Naive thymus-derived CD4-positive, alpha-beta T cell (primary cell): ENCODE results near the gene NKX6-1. TPM values are rescaled to one million over a fixed set of nuclear protein-coding genes. Genes with fewer than 3 reads are reported as not detected.

Source experiments
- ATAC-seq: fragments of 150-1000 bp; cut with Tn5 transposase; 2 replicates; pipeline ENCODE4 v1.10.0; 2021; ENCODE audit warnings: mild to moderate bottlenecking, moderate library complexity
- CTCF ChIA-PET: fragments of 350-600 bp; sonication (Branson Sonifier 250); formaldehyde crosslinking; loops from one replicate; lab custom pipeline; 2021; ENCODE audit warnings: antibody characterized with exemption; lab: Charles Lee
- POLR2A ChIA-PET: fragments of 350-600 bp; sonication (Branson Sonifier 250); formaldehyde crosslinking; loops from one replicate; lab custom pipeline; 2021; ENCODE audit warnings: antibody characterized with exemption, inconsistent platforms; lab: Charles Lee
- DNase-seq, 9 donors: peaks; one replicate each; pipeline versions ENCODE4 v3.0.0 to v3.0.0-alpha.2; 2020 to 2022; ENCODE audit warnings: mixed read lengths in 1 of 9
- H3K27ac ChIP-seq: one replicate; pipeline ENCODE4 v1.7.0; 2013; ENCODE audit warnings: mild to moderate bottlenecking, low read depth, low read length, moderate library complexity
- H3K27me3 ChIP-seq, 2 donors: one replicate each; pipeline ENCODE4 v1.7.0; 2013; ENCODE audit warnings: low read length in 2 of 2, mild to moderate bottlenecking in 2 of 2, moderate library complexity in 2 of 2; ENCODE audit not compliant: control insufficient read depth in 2 of 2, insufficient read depth in 2 of 2
- H3K36me3 ChIP-seq, 3 experiments: 1 replicate in 2 of 3; 2 replicates in 1 of 3; pipeline ENCODE4 v1.7.0; 2013; ENCODE audit warnings: low read length in 3 of 3, mild to moderate bottlenecking in 3 of 3, moderate library complexity in 1 of 3; ENCODE audit not compliant: insufficient read depth in 3 of 3, control insufficient read depth in 2 of 3
- H3K4me1 ChIP-seq, 2 donors: one replicate each; pipeline ENCODE4 v1.7.0; 2013; ENCODE audit warnings: low read length in 2 of 2, mild to moderate bottlenecking in 2 of 2, moderate library complexity in 1 of 2; ENCODE audit not compliant: control insufficient read depth in 2 of 2, insufficient read depth in 2 of 2
- H3K4me3 ChIP-seq: 2 replicates; pipeline ENCODE4 v1.7.0; 2013; ENCODE audit warnings: mild to moderate bottlenecking, low read length
- H3K9me3 ChIP-seq, 3 experiments: 1 replicate in 2 of 3; 2 replicates in 1 of 3; pipeline ENCODE4 v1.7.0; 2013; ENCODE audit warnings: low read length in 3 of 3; ENCODE audit not compliant: control insufficient read depth in 2 of 3
- H3K27ac Mint-ChIP-seq, 9 donors: one replicate each; pipeline ENCODE4 v1.8.0; 2020 to 2022; ENCODE audit warnings: mixed read lengths in 9 of 9, mild to moderate bottlenecking in 8 of 9, moderate library complexity in 5 of 9, inconsistent platforms in 2 of 9
- H3K27me3 Mint-ChIP-seq, 5 donors: one replicate each; pipeline ENCODE4 v1.8.0; 2021 to 2022; ENCODE audit warnings: mixed read lengths in 5 of 5, mild to moderate bottlenecking in 1 of 5
- H3K36me3 Mint-ChIP-seq, 5 donors: one replicate each; pipeline ENCODE4 v1.8.0; 2020 to 2022; ENCODE audit warnings: mixed read lengths in 5 of 5, mild to moderate bottlenecking in 3 of 5, inconsistent platforms in 1 of 5
- H3K4me1 Mint-ChIP-seq, 7 donors: one replicate each; pipeline ENCODE4 v1.8.0; 2020 to 2022; ENCODE audit warnings: mixed read lengths in 7 of 7, mild to moderate bottlenecking in 3 of 7, inconsistent platforms in 1 of 7
- H3K4me3 Mint-ChIP-seq, 10 donors: one replicate each; pipeline ENCODE4 v1.8.0; 2020 to 2022; ENCODE audit warnings: mild to moderate bottlenecking in 10 of 10, mixed read lengths in 10 of 10, moderate library complexity in 6 of 10, inconsistent platforms in 2 of 10
- H3K9me3 Mint-ChIP-seq, 11 donors: one replicate each; pipeline ENCODE4 v1.8.0; 2020 to 2022; ENCODE audit warnings: mixed read lengths in 11 of 11, mild to moderate bottlenecking in 4 of 11, inconsistent platforms in 1 of 11, moderate library complexity in 1 of 11
- intact Hi-C, 2 donors: fragments of 100-400 bp; cut with micrococcal nuclease; formaldehyde crosslinking; loops; one replicate each; pipeline ENCODE4 v1.15.1; 2023
- polyA plus RNA-seq, 2 donors: library from polyadenylated mRNA; unstranded; fragments of 300-500 nt; fragmentation: Illumina TruSeq; gene quantifications; one replicate each; pipeline ENCODE4 v1.2.3, GENCODE V29; 2021
- total RNA-seq, 6 experiments: library from RNA in 5 of 6; stranded (reverse) in 5 of 6; gene quantifications; 1 replicate in 5 of 6; 2 replicates in 1 of 6; pipeline ENCODE4 v1.2.3 and lab custom pipeline; 2021 to 2026

The NKX6-1 gene
- total and polyA plus RNA-seq, 7 experiments from 2014 or later, result not detected

DNA sequence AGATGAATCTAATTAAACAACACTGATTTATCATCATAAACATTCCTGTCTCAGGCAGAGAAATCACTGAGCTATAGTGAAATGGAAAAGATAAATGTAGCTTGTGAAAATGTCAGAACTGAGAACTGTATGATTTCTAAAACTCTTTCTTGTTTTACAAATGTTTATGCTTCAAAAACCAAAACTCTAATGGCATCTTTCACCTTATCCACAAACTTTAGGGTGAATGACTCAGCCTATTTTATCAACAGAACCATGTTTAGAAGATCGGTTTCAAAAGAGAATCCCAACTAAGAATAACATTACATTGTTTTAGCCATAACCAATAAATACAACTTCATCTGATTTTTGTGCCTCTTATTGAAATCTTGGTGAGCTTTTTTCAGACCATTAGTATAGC, 21.4 kb downstream of the NKX6-1 start:
- Histone ChIP-seq H3K27me3 (peaks cover 0 to 8% of the 10 kb centered on the region in 2 donors), H3K4me1 (no peaks in the 10 kb centered on the region), H3K36me3 (no peaks in the 10 kb centered on the region), H3K9me3 (peaks cover 0 to 3% (median 0%) of the 10 kb centered on the region in 3 experiments), H3K4me3 (no peak overlapping the region), H3K27ac (no peak overlapping the region)
- intact Hi-C loops, result no loop called here
- no peak overlapping the region for H3K4me3 Mint-ChIP-seq
- peaks cover 52 to 82% (median 72%) of the 10 kb centered on the region in 5 donors for H3K27me3 Mint-ChIP-seq
- CTCF ChIA-PET, result interaction anchor here (0.5 kb wide), 1 partner anchor 756 kb away, joined by 3 read pairs; no protein-coding TSS in a partner anchor
- H3K27ac Mint-ChIP-seq, result no peak overlapping the region
- H3K4me1 Mint-ChIP-seq, result peaks cover 7 to 15% (median 13%) of the 10 kb centered on the region in 7 donors
- no peak for ATAC-seq
- H3K9me3 Mint-ChIP-seq, result peaks cover 0 to 23% (median 6%) of the 10 kb centered on the region in 11 donors
- POLR2A ChIA-PET, result no interaction called here
- peaks cover 0 to 4% (median 0%) of the 10 kb centered on the region in 5 donors for H3K36me3 Mint-ChIP-seq
- no peak for DNase-seq

GRCh38 chr4:84474107-84474506, 25.0 kb downstream of the NKX6-1 start:
- H3K27me3 Mint-ChIP-seq, result peaks cover 16 to 49% (median 38%) of the 10 kb centered on the region in 5 donors
- no peaks in the 10 kb centered on the region for H3K36me3 Mint-ChIP-seq
- DNase-seq, result no peak
- Histone ChIP-seq H3K27ac (no peak overlapping the region), H3K27me3 (peaks cover 0 to 3% of the 10 kb centered on the region in 2 donors), H3K36me3 (no peaks in the 10 kb centered on the region), H3K4me3 (no peak overlapping the region), H3K4me1 (no peaks in the 10 kb centered on the region), H3K9me3 (no peaks in the 10 kb centered on the region)
- ATAC-seq, result no peak
- H3K4me1 Mint-ChIP-seq, result peaks cover 0 to 1% (median 0%) of the 10 kb centered on the region in 7 donors
- H3K4me3 Mint-ChIP-seq, result no peak overlapping the region
- H3K9me3 Mint-ChIP-seq, result peaks cover 0 to 6% (median 0%) of the 10 kb centered on the region in 11 donors
- POLR2A ChIA-PET, result no interaction called here
- CTCF ChIA-PET, result no interaction called here
- intact Hi-C loops, result no loop called here
- no peak overlapping the region for H3K27ac Mint-ChIP-seq

DNA sequence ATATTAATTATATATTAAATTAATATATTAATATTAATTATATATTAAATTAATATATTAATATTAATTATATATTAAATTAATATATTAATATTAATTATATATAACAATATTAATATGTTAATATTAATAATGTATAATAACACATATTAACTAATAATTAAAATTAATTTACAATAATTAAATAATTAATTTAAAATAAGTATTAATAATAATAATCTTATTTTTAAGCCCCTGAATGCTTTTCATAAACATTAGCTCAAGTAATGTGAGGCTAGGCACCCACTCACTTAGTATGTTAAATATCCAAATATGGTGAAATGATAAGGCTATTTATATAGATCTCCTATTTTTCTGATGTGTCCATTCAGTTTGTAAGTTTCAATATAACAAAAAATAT, 26.9 kb downstream of the NKX6-1 start:
- peaks cover 0 to 1% (median 0%) of the 10 kb centered on the region in 11 donors for H3K9me3 Mint-ChIP-seq
- H3K36me3 ChIP-seq, result no peaks in the 10 kb centered on the region
- H3K36me3 Mint-ChIP-seq, result no peaks in the 10 kb centered on the region
- H3K27ac Mint-ChIP-seq, result no peak overlapping the region
- H3K4me3 ChIP-seq, result no peak overlapping the region
- H3K9me3 ChIP-seq, result no peaks in the 10 kb centered on the region
- H3K27me3 Mint-ChIP-seq, result peaks cover 8 to 48% (median 32%) of the 10 kb centered on the region in 5 donors
- DNase-seq (no peak), ATAC-seq (no peak)
- no peaks in the 10 kb centered on the region for H3K4me1 ChIP-seq
- intact Hi-C loops, result no loop called here
- peaks cover 0 to 3% of the 10 kb centered on the region in 2 donors for H3K27me3 ChIP-seq
- H3K4me1 Mint-ChIP-seq, result peaks cover 0 to 1% (median 0%) of the 10 kb centered on the region in 7 donors
- no peak overlapping the region for H3K27ac ChIP-seq
- no peak overlapping the region for H3K4me3 Mint-ChIP-seq
- ChIA-PET POLR2A (no interaction called here), CTCF (no interaction called here)

DNA sequence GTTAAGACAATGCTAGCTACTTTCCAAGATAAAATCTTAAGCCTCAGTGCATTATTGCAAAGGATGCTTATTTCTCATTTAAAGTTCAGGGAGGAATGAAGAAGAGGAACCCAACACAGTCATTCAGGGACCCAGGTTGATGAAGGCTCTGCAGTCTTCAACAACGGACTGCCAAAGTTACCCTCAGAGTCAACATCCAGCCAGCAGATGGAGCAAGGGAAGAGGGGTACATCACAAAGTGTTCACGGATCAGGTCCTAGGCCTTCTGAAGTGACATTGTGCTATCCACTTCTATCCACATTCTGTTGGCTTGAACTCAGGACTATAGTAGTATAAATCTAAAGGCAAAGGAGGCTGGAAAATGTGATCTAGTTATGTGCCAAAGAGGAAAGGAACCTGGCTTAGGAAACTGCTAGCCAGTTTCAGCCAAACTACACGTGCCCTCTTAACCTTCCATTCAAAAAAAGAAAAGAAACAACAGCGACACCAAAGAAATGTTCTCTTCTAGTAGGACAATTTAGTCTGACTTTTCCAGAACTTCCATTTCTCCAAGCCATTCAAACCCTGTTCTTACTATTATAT, 28.8 kb downstream of the NKX6-1 start:
- Histone ChIP-seq H3K9me3 (no peaks in the 10 kb centered on the region), H3K4me1 (no peaks in the 10 kb centered on the region), H3K4me3 (no peak overlapping the region), H3K27me3 (peaks cover 0 to 3% of the 10 kb centered on the region in 2 donors), H3K27ac (no peak overlapping the region), H3K36me3 (no peaks in the 10 kb centered on the region)
- POLR2A ChIA-PET, result no interaction called here
- ATAC-seq (no peak), DNase-seq (no peak)
- Mint-ChIP-seq H3K4me1 (peaks cover 0 to 1% (median 0%) of the 10 kb centered on the region in 7 donors), H3K9me3 (peaks cover 0 to 1% (median 0%) of the 10 kb centered on the region in 11 donors), H3K36me3 (no peaks in the 10 kb centered on the region), H3K27ac (no peak overlapping the region), H3K27me3 (peaks cover 6 to 41% (median 25%) of the 10 kb centered on the region in 5 donors), H3K4me3 (no peak overlapping the region)
- intact Hi-C loops, result loop anchor here in 1 of 2 donors (1.0 to 2.0 kb wide), 2 partner anchors 59 to 501 kb away; no protein-coding TSS in a partner anchor
- CTCF ChIA-PET, result no interaction called here

DNA sequence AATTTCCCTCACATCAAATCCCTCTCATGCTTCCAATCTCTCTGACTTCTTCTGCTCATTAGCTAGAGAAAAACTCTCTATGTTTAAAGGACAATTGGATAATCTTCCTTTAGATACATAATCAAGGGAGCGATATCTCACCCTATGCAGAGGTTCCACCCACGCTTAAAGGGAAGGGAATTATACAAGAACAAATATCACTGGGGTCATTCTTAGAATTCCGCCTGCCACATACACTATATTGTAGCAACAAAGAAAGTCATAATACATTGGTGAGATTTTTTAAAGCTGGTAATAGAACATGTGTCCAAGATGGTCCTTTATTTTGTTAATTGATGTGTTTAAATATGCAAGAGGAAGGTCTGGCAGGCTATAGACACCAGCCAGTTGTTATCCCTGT, 31.5 kb downstream of the NKX6-1 start:
- no peak for DNase-seq
- POLR2A ChIA-PET, result no interaction called here
- no peaks in the 10 kb centered on the region for H3K36me3 ChIP-seq
- intact Hi-C loops, result no loop called here
- CTCF ChIA-PET, result no interaction called here
- no peaks in the 10 kb centered on the region for H3K9me3 ChIP-seq
- peaks cover 0 to 1% (median 0%) of the 10 kb centered on the region in 7 donors for H3K4me1 Mint-ChIP-seq
- no peaks in the 10 kb centered on the region for H3K36me3 Mint-ChIP-seq
- no peak overlapping the region for H3K27ac Mint-ChIP-seq
- no peak overlapping the region for H3K4me3 ChIP-seq
- ATAC-seq, result no peak
- peaks cover 0 to 7% (median 0%) of the 10 kb centered on the region in 11 donors for H3K9me3 Mint-ChIP-seq
- no peaks in the 10 kb centered on the region for H3K4me1 ChIP-seq
- H3K27ac ChIP-seq, result no peak overlapping the region
- peaks cover 3 to 29% (median 15%) of the 10 kb centered on the region in 5 donors for H3K27me3 Mint-ChIP-seq
- H3K4me3 Mint-ChIP-seq, result no peak overlapping the region
- peaks cover 0 to 3% of the 10 kb centered on the region in 2 donors for H3K27me3 ChIP-seq

DNA sequence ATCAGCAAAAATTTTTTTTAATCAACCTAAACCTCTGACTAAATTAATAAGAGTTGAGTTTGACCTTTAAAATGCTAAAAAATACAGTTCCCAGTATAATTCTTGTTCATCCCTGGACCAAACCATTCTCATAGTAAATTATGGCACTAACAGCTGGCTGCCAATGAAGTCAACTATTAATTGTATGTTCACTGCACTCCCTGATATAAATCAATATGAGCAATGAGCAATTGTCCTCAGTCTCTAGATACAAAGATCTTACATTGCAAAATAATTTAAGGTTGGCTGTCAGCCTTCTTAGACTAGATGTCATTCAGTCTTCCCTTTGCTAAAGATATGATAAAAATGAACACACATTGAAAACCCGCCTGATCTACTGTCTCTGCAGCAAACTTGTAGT, 39.3 kb downstream of the NKX6-1 start:
- ChIA-PET POLR2A (no interaction called here), CTCF (no interaction called here)
- Histone ChIP-seq H3K27me3 (no peaks in the 10 kb centered on the region), H3K9me3 (no peaks in the 10 kb centered on the region), H3K27ac (no peak overlapping the region), H3K4me3 (no peak overlapping the region), H3K36me3 (no peaks in the 10 kb centered on the region), H3K4me1 (no peaks in the 10 kb centered on the region)
- ATAC-seq (no peak), DNase-seq (no peak)
- no peaks in the 10 kb centered on the region for H3K4me1 Mint-ChIP-seq
- peaks cover 6 to 49% (median 32%) of the 10 kb centered on the region in 5 donors for H3K27me3 Mint-ChIP-seq
- H3K4me3 Mint-ChIP-seq, result no peak overlapping the region
- no peaks in the 10 kb centered on the region for H3K36me3 Mint-ChIP-seq
- peaks cover 0 to 16% (median 5%) of the 10 kb centered on the region in 11 donors for H3K9me3 Mint-ChIP-seq
- H3K27ac Mint-ChIP-seq, result no peak overlapping the region
- intact Hi-C loops, result no loop called here

DNA sequence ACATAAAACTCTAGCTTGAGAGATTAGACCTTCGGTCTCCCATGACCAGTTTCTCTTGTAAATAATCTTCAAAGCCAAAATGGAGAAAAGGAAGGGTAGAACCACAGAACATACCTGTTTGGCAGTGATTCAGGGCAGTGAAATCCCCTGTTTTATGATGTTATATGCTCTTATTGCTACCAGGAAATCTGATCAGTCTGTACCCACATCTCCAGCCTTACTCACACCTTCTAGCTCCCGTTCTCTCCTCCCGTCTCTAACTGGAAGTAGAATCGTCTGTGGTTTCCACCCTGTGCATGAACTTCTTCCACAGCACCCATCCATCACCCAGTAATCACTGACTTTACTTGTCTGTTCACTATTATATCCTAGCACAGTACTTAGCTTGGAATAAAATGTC, 42.9 kb downstream of the NKX6-1 start:
- ChIA-PET POLR2A (no interaction called here), CTCF (no interaction called here)
- no peaks in the 10 kb centered on the region for H3K4me1 Mint-ChIP-seq
- no peaks in the 10 kb centered on the region for H3K36me3 ChIP-seq
- no peak for ATAC-seq
- H3K27ac Mint-ChIP-seq, result no peak overlapping the region
- no peak overlapping the region for H3K4me3 Mint-ChIP-seq
- no peaks in the 10 kb centered on the region for H3K36me3 Mint-ChIP-seq
- no peak for DNase-seq
- intact Hi-C loops, result no loop called here
- peaks cover 0 to 5% (median 0%) of the 10 kb centered on the region in 11 donors for H3K9me3 Mint-ChIP-seq
- peaks cover 3 to 39% (median 22%) of the 10 kb centered on the region in 5 donors for H3K27me3 Mint-ChIP-seq
- no peaks in the 10 kb centered on the region for H3K4me1 ChIP-seq
- H3K27me3 ChIP-seq, result no peaks in the 10 kb centered on the region
- no peak overlapping the region for H3K4me3 ChIP-seq
- H3K27ac ChIP-seq, result no peak overlapping the region
- H3K9me3 ChIP-seq, result no peaks in the 10 kb centered on the region
